ENCODE results near the gene CHIT1.

DNA sequence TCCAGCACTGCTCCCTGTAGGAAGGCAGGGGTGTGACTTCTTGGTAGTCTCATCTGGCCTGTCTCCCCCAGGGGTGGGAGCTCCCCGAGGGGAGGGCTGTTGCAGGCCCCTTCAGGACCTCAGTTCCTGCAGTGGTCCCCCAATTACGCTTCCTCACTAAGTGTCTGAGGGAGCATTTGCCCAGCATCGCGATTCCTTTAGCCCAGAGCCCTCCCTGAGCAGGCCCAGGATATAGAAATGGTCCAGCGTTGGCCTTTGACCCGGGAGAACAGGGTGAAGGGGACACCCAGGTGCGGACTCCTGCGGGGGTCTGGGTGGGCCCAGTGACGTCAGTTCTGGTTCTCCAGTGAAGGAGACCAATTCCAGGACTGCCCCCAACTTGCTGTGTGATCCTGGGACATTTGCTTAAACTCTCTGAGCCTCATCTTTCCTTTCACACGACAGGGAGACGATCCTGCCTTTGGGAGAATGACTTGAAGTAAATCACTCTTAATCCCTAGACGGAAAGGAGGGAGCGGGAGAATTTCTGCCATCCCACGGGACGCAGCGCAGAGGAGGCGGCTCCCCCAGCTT lies 43.2 kb upstream of the CHIT1 start:
- TF ChIP-seq ATF3 (IDR thresholded peaks at IDR 0.05) (no peak), CTCF (IDR thresholded peaks at IDR 0.05 in 2 of 3, conservative IDR thresholded peaks at IDR 0.05 in 1 of 3; ENCODE audit: borderline replicate concordance in 1 of 3, insufficient read depth in 1 of 3, low read depth in 2 of 3, low read length in 2 of 3) (no peak), EGR1 (IDR thresholded peaks at IDR 0.05; ENCODE audit: low read depth) (no peak), POLR2AphosphoS5 (IDR thresholded peaks at IDR 0.05; ENCODE audit: low read depth, low read length) (no peak), RAD21 (IDR thresholded peaks at IDR 0.05; ENCODE audit: low read depth) (no peak), JUND (IDR thresholded peaks at IDR 0.05) (no peak)

Measured in HCT116 (cell line).